HL-60/S4 (cell line): ENCODE results near the gene KRT8.

ENCODE experiments used
- in situ Hi-C: fragments of 300-500 bp; cut with MboI; formaldehyde crosslinking; loops from 2 replicates; pipeline ENCODE4 v1.14.3; 2022; ENCODE audit warnings: low sequenced_read_pairs

Gene KRT8

GRCh38 chr12:52850681-52851080, 54.2 kb downstream of the KRT8 start:
- in situ Hi-C loops, result loop anchor here (25.0 kb wide), 1 partner anchor 463 kb away; the partner anchor contains the start of gene KRT84

GRCh38 chr12:52849511-52849910, 55.4 kb downstream of the KRT8 start:
- in situ Hi-C loops, result no loop called here

GRCh38 chr12:52848661-52849255, 56.1 kb downstream of the KRT8 start, which contains the start of gene KRT78:
TSS of gene KRT78 (minus strand) at chr12:52848994. CDS start at chr12:52848930, 64 bp downstream.
- in situ Hi-C loops, result no loop called here

GRCh38 chr12:52847335-52848102, 57.4 kb downstream of the KRT8 start:
- in situ Hi-C loops, result no loop called here
